HepG2 (cell line): Measurements from ENCODE around the gene C19orf33. TPM values are rescaled to one million over a fixed set of nuclear protein-coding genes. Genes with fewer than 3 reads are reported as not detected.

Source experiments
- ATAC-seq: fragments of 200-7000 bp; cut with Tn5 transposase; 3 replicates; pipeline ENCODE4 v1.9.1; 2020; ENCODE audit warnings: mild to moderate bottlenecking, moderate library complexity
- BruUV-seq: library from RNA; stranded (reverse); fragments of 400-500 nt; replicated peaks from 2 replicates; lab custom pipeline; 2021; lab: Mats Ljungman, UMichigan
- CTCF ChIA-PET: fragments of 300-600 bp; formaldehyde crosslinking; extraction: SDS; loops from one replicate; lab custom pipeline; 2021; ENCODE audit warnings: low total read pairs, inconsistent platforms, low intra/inter-chr PET ratio; lab: Yijun Ruan, JAX
- POLR2A ChIA-PET: fragments of 350-600 bp; sonication (Branson Sonifier 250); formaldehyde crosslinking; loops from one replicate; lab custom pipeline; 2020; ENCODE audit warnings: antibody characterized with exemption, inconsistent platforms; lab: Yijun Ruan, JAX
- DNase-seq: peaks from one replicate; pipeline ENCODE4 v3.0.0-alpha.2; 2015; ENCODE audit warnings: low spot score
- FAIRE-seq: peaks from 3 replicates; lab custom pipeline; 2011; peaks lifted over from hg19 to GRCh38; lab: Jason Lieb, UNC
- H2AFZ ChIP-seq: one replicate; pipeline ENCODE4 v1.6.1; 2011; ENCODE audit warnings: low read length, inconsistent platforms
- H3K27ac ChIP-seq: fragments of 300-600 bp; 3 replicates; pipeline ENCODE4 v1.8.0; 2011; ENCODE audit warnings: mixed run types, mild to moderate bottlenecking, mixed read lengths, low read length, inconsistent platforms; ENCODE audit not compliant: insufficient read depth; ENCODE audit errors: extremely low read length
- H3K27me3 ChIP-seq, 2 experiments: fragments of 200-600 bp in 1 of 2; 2 replicates in 1 of 2; 3 replicates in 1 of 2; pipeline versions ENCODE4 v1.6.0 to v1.8.0; 2011; ENCODE audit warnings: low read length in 2 of 2, mild to moderate bottlenecking in 2 of 2, moderate library complexity in 2 of 2, inconsistent platforms in 1 of 2; ENCODE audit not compliant: insufficient read depth in 2 of 2, control insufficient read depth in 1 of 2
- H3K36me3 ChIP-seq, 2 experiments: fragments of 200-600 bp in 1 of 2; replicated peaks in 1 of 2; 2 replicates in 1 of 2; 3 replicates in 1 of 2; pipeline versions ENCODE4 v1.5.1 to v1.8.0; 2011; ENCODE audit warnings: low read length in 2 of 2, inconsistent platforms in 1 of 2; ENCODE audit not compliant: insufficient read depth in 2 of 2, control insufficient read depth in 1 of 2
- H3K4me1 ChIP-seq: 2 replicates; pipeline ENCODE4 v1.5.1; 2012; ENCODE audit warnings: low read length, inconsistent platforms; ENCODE audit not compliant: insufficient read depth
- H3K4me2 ChIP-seq: 2 replicates; pipeline ENCODE4 v1.6.0; 2011; ENCODE audit warnings: low read depth, low read length, inconsistent platforms
- H3K4me3 ChIP-seq, 3 experiments: fragments of 200-600 bp in 1 of 3; sonication (generic), shearing (Covaris generic) in 1 of 3; replicated peaks in 1 of 3; 2 replicates each; pipeline ENCODE4 v1.5.1; 2011 to 2016; ENCODE audit warnings: low read length in 3 of 3, inconsistent platforms in 2 of 3, low read depth in 2 of 3, mild to moderate bottlenecking in 2 of 3, control low read depth in 1 of 3, mixed read lengths in 1 of 3; ENCODE audit not compliant: insufficient read depth in 1 of 3
- H3K79me2 ChIP-seq: one replicate; pipeline ENCODE4 v1.6.1; 2011; ENCODE audit warnings: low read length, inconsistent platforms; ENCODE audit not compliant: insufficient read depth
- H3K9ac ChIP-seq: 2 replicates; pipeline ENCODE4 v1.6.0; 2011; ENCODE audit warnings: mild to moderate bottlenecking, low read depth, low read length, inconsistent platforms; ENCODE audit not compliant: insufficient read depth
- H3K9me3 ChIP-seq: 2 replicates; pipeline ENCODE4 v1.5.1; 2012; ENCODE audit warnings: mild to moderate bottlenecking, low read length
- H4K20me1 ChIP-seq: 2 replicates; pipeline ENCODE4 v1.6.0; 2011; ENCODE audit warnings: inconsistent platforms, mild to moderate bottlenecking, low read length, moderate library complexity; ENCODE audit not compliant: insufficient read depth
- ATF7 ChIP-seq, 2 experiments: fragments of 450-650 bp in 1 of 2; sonication (generic) in 1 of 2; formaldehyde crosslinking in 1 of 2; IDR thresholded peaks; 2 replicates each; pipeline versions ENCODE4 v1.4.0 to v1.6.1; 2016 to 2020; ENCODE audit warnings: antibody characterized with exemption in 1 of 2, mild to moderate bottlenecking in 1 of 2, missing genetic modification reagents in 1 of 2
- ATM ChIP-seq: fragments of 450-650 bp; IDR thresholded peaks from 2 replicates; pipeline ENCODE4 v1.7.1; 2017; ENCODE audit warnings: mild to moderate bottlenecking, borderline replicate concordance
- JUN ChIP-seq: sonication (generic); formaldehyde crosslinking; IDR thresholded peaks from 2 replicates; pipeline ENCODE4 v1.4.0; 2020; ENCODE audit warnings: mild to moderate bottlenecking, missing genetic modification reagents
- KLF12 ChIP-seq: sonication (generic); formaldehyde crosslinking; IDR thresholded peaks from 2 replicates; pipeline ENCODE4 v1.4.0; 2020; ENCODE audit warnings: missing genetic modification reagents, borderline replicate concordance
- MAZ ChIP-seq, 2 experiments: sonication (generic) in 1 of 2; formaldehyde crosslinking in 1 of 2; IDR thresholded peaks; 2 replicates each; pipeline versions ENCODE4 v1.5.0 to v1.6.1; 2012 to 2020; ENCODE audit warnings: low read depth in 2 of 2, mild to moderate bottlenecking in 2 of 2, borderline replicate concordance in 1 of 2, improper control_type of control experiment in 1 of 2, low read length in 1 of 2, missing genetic modification reagents in 1 of 2, moderate library complexity in 1 of 2
- NFKB2 ChIP-seq: sonication (generic); formaldehyde crosslinking; IDR thresholded peaks from 2 replicates; pipeline ENCODE4 v1.4.0; 2020; ENCODE audit warnings: missing genetic modification reagents, borderline replicate concordance
- SALL2 ChIP-seq: sonication (generic); formaldehyde crosslinking; IDR thresholded peaks from 2 replicates; pipeline ENCODE4 v1.8.1; 2023; ENCODE audit warnings: mild to moderate bottlenecking, missing genetic modification reagents, inconsistent platforms
- THAP11 ChIP-seq: IDR thresholded peaks from 2 replicates; pipeline ENCODE4 v1.6.1; 2016; ENCODE audit warnings: missing biosample characterization, missing genetic modification reagents
- THAP7 ChIP-seq: sonication (generic); formaldehyde crosslinking; IDR thresholded peaks from 2 replicates; pipeline ENCODE4 v1.8.1; 2023; ENCODE audit warnings: mild to moderate bottlenecking, missing genetic modification reagents
- ZBTB34 ChIP-seq: sonication (generic); formaldehyde crosslinking; IDR thresholded peaks from 2 replicates; pipeline ENCODE4 v1.8.0; 2022; ENCODE audit warnings: mild to moderate bottlenecking, missing genetic modification reagents
- ZBTB42 ChIP-seq: sonication (generic); formaldehyde crosslinking; IDR thresholded peaks from 2 replicates; pipeline ENCODE4 v1.5.0; 2020; ENCODE audit warnings: mild to moderate bottlenecking, missing genetic modification reagents
- ZNF503 ChIP-seq: sonication (generic); formaldehyde crosslinking; IDR thresholded peaks from 2 replicates; pipeline ENCODE4 v1.4.0; 2020; ENCODE audit warnings: missing genetic modification reagents
- ZNF605 ChIP-seq: sonication (generic); formaldehyde crosslinking; IDR thresholded peaks from 2 replicates; pipeline ENCODE4 v1.8.0; 2022; ENCODE audit warnings: mild to moderate bottlenecking, missing genetic modification reagents
- ZNF615 ChIP-seq: sonication (generic); formaldehyde crosslinking; IDR thresholded peaks from 2 replicates; pipeline ENCODE4 v1.5.0; 2020; ENCODE audit warnings: mild to moderate bottlenecking, missing genetic modification reagents, borderline replicate concordance
- ZNF761 ChIP-seq: sonication (generic); formaldehyde crosslinking; conservative IDR thresholded peaks from 2 replicates; pipeline ENCODE4 v1.4.0; 2020; ENCODE audit warnings: mild to moderate bottlenecking, missing genetic modification reagents
- WGBS: methylation state at CpG from one replicate; pipeline ENCODE4 v1.1.6; 2017; ENCODE audit warnings: low lambda C conversion rate; 5-methylcytosine and 5-hydroxymethylcytosine counted together
- in situ Hi-C: cut with HindIII; loops from 2 replicates; pipeline ENCODE4 v1.10.0; 2017; ENCODE audit warnings: low pct_unique_long_range_greater_than_20kb; ENCODE audit not compliant: extremely low pct_ligation_motif_present
- intact Hi-C: fragments of 100-400 bp; cut with micrococcal nuclease; formaldehyde crosslinking; loops from one replicate; pipeline ENCODE4 v1.10.0; 2022; ENCODE audit not compliant: unreplicated experiment
- polyA plus RNA-seq, 8 experiments: library from polyadenylated mRNA; depleted of rRNA in 3 of 8; stranded (reverse) in 7 of 8; unstranded in 1 of 8; fragments of >200 nt; fragmentation: Illumina TruSeq in 4 of 8; extraction: Trizol in 4 of 8; gene quantifications; 2 replicates each; pipeline versions ENCODE4 v1.2.1 to v1.2.3, GENCODE V29; 2011 to 2016; ENCODE audit warnings: low read depth in 4 of 8, missing spikeins in 1 of 8, mixed read lengths in 1 of 8; ENCODE audit not compliant: insufficient read depth in 1 of 8
- total RNA-seq, 5 experiments: library from RNA; depleted of rRNA; stranded (reverse); fragments of >200 nt; fragmentation: Illumina TruSeq; extraction: Trizol; gene quantifications; 2 replicates each; pipeline ENCODE4 v1.2.3, GENCODE V29; 2016; ENCODE audit warnings: low read depth in 1 of 5
- TF ChIP-seq, protein P1 (sequence below): sonication (generic); formaldehyde crosslinking; IDR thresholded peaks from 2 replicates; pipeline ENCODE4 v1.5.1; 2020; ENCODE audit warnings: mild to moderate bottlenecking, missing genetic modification reagents, moderate library complexity
- TF ChIP-seq, protein P2 (sequence below): fragments of 450-650 bp; IDR thresholded peaks from 2 replicates; pipeline ENCODE4 v1.6.1; 2016

Gene C19orf33
- total and polyA plus RNA-seq, 2 of the 13 experiments (the other 11 are each of a cell fraction or from before 2014, with no cell fraction given): 2.5 to 3.3 TPM

GRCh38 chr19:38307076-38307475 is 3.0 kb downstream of the C19orf33 start:
- no peak for DNase-seq
- Histone ChIP-seq H4K20me1 (no peaks in the 10 kb centered on the region), H3K36me3 (peaks cover 3 to 6% of the 10 kb centered on the region in 2 experiments; a peak in 3 of 5 replicates), H3K27me3 (no peaks in the 10 kb centered on the region), H3K79me2 (no peaks in the 10 kb centered on the region), H3K4me2 (no peak overlapping the region), H3K9ac (no peak overlapping the region), H3K4me3 (no peak overlapping the region), H3K9me3 (no peaks in the 10 kb centered on the region), H2AFZ (no peak overlapping the region), H3K4me1 (peaks cover 22% of the 10 kb centered on the region), H3K27ac (no peak overlapping the region)
- intact Hi-C loops: no loop called here
- in situ Hi-C loops: no loop called here
- WGBS: 93% methylated on average over 2 of the region's 4 CpGs
- ChIA-PET CTCF (no interaction called here), POLR2A (no interaction called here)
- no TSS peak for BruUV-seq
- no peak for FAIRE-seq
- no peak for ATAC-seq
- no peak for TF ChIP-seq ZNF605
- no peak for TF ChIP-seq ZBTB34 (CRISPR knock-in tag)
- TF ChIP-seq KLF12 (CRISPR knock-in tag): no peak
- TF ChIP-seq ATF7 (IDR thresholded peaks at IDR 0.05): no peak
- no peak for TF ChIP-seq ATF7 (CRISPR knock-in tag; IDR thresholded peaks at IDR 0.05)
- TF ChIP-seq JUN (CRISPR knock-in tag): no peak
- TF ChIP-seq, protein P1, sequence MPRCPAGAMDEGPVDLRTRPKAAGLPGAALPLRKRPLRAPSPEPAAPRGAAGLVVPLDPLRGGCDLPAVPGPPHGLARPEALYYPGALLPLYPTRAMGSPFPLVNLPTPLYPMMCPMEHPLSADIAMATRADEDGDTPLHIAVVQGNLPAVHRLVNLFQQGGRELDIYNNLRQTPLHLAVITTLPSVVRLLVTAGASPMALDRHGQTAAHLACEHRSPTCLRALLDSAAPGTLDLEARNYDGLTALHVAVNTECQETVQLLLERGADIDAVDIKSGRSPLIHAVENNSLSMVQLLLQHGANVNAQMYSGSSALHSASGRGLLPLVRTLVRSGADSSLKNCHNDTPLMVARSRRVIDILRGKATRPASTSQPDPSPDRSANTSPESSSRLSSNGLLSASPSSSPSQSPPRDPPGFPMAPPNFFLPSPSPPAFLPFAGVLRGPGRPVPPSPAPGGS (CRISPR knock-in tag): no peak
- TF ChIP-seq SALL2 (CRISPR knock-in tag): no peak
- TF ChIP-seq NFKB2: no peak
- TF ChIP-seq ZNF615: no peak
- TF ChIP-seq ZNF503: no peak
- TF ChIP-seq MAZ (IDR thresholded peaks at IDR 0.05; ENCODE audit: borderline replicate concordance, low read depth, low read length): no peak
- no peak for TF ChIP-seq MAZ (CRISPR knock-in tag; IDR thresholded peaks at IDR 0.05; ENCODE audit: low read depth)
- no peak for TF ChIP-seq ATM
- no peak for TF ChIP-seq THAP11 (CRISPR knock-in tag)
- TF ChIP-seq, protein P2, sequence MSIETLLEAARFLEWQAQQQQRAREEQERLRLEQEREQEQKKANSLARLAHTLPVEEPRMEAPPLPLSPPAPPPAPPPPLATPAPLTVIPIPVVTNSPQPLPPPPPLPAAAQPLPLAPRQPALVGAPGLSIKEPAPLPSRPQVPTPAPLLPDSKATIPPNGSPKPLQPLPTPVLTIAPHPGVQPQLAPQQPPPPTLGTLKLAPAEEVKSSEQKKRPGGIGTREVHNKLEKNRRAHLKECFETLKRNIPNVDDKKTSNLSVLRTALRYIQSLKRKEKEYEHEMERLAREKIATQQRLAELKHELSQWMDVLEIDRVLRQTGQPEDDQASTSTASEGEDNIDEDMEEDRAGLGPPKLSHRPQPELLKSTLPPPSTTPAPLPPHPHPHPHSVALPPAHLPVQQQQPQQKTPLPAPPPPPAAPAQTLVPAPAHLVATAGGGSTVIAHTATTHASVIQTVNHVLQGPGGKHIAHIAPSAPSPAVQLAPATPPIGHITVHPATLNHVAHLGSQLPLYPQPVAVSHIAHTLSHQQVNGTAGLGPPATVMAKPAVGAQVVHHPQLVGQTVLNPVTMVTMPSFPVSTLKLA: no peak
- TF ChIP-seq ZBTB42 (CRISPR knock-in tag): no peak
- TF ChIP-seq ZNF761 (CRISPR knock-in tag): no peak
- no peak for TF ChIP-seq THAP7 (CRISPR knock-in tag)
